Pancreas (tissue), 10 donors: ENCODE data around the gene PIBF1. TPM values are rescaled to one million over a fixed set of nuclear protein-coding genes. Genes with fewer than 3 reads are reported as not detected.

ENCODE experiments used
- ATAC-seq, 4 donors: fragments of 200-7000 bp; cut with Tn5 transposase; one replicate each; pipeline versions ENCODE4 v1.8.0 to v1.9.1; 2020; ENCODE audit warnings: mild to moderate bottlenecking in 4 of 4, moderate library complexity in 4 of 4
- DNase-seq, 6 donors: peaks; one replicate each; pipeline ENCODE4 v3.0.0-alpha.2; 2020
- FAIRE-seq: peaks from 2 replicates; lab custom pipeline; 2012; peaks lifted over from hg19 to GRCh38; lab: Jason Lieb, UNC
- H3K27ac ChIP-seq, 4 donors: fragments of 200-600 bp; sonication (generic); 1 replicate in 3 of 4; 2 replicates in 1 of 4; pipeline versions ENCODE4 v1.5.0 to v1.8.0; 2020
- H3K27me3 ChIP-seq, 4 donors: fragments of 200-600 bp; one replicate each; pipeline ENCODE4 v1.8.0; 2021
- H3K36me3 ChIP-seq, 3 donors: fragments of 200-600 bp; sonication (generic) in 1 of 3; one replicate each; pipeline versions ENCODE4 v1.5.0 to v1.8.0; 2020 to 2021
- H3K4me1 ChIP-seq, 3 donors: fragments of 200-600 bp; one replicate each; pipeline ENCODE4 v1.8.0; 2021
- H3K4me3 ChIP-seq, 4 donors: fragments of 200-600 bp; sonication (generic) in 2 of 4; one replicate each; pipeline versions ENCODE4 v1.5.0 to v1.8.0; 2020 to 2021
- H3K9me3 ChIP-seq, 4 donors: fragments of 200-600 bp; one replicate each; pipeline ENCODE4 v1.8.0; 2021
- CTCF ChIP-seq, 4 donors: fragments of 200-600 bp; sonication (generic) in 3 of 4; IDR thresholded peaks; one replicate each; pipeline versions ENCODE4 v1.5.0 to v1.8.0; 2021; ENCODE audit warnings: antibody characterized with exemption in 4 of 4
- WGBS, 2 donors: extraction: QIAGEN DNeasy Blood & Tissue Kit; methylation state at CpG; one replicate each; pipeline ENCODE4 v1.1.7; 2013; 5-methylcytosine and 5-hydroxymethylcytosine counted together
- intact Hi-C, 3 donors: fragments of 100-400 bp; cut with DNase I; formaldehyde crosslinking; loops; one replicate each; pipeline versions ENCODE4 v1.11.1 to v1.14.2; 2022
- polyA plus RNA-seq, 2 donors: library from polyadenylated mRNA; stranded (reverse); fragments of 200-250 nt; gene quantifications; one replicate each; pipeline ENCODE4 v1.2.3, GENCODE V29; 2013
- total RNA-seq, 6 donors: library from RNA; stranded (reverse); fragmentation: NEBNext Ultra II Directional in 4 of 6; extraction: Animal tissue kit (Norgen Biotek cat#: 25700) in 4 of 6; gene quantifications; one replicate each; pipeline versions ENCODE4 v1.2.1 to v1.2.4, GENCODE V29; 2021 to 2023
- donor health status: healthy with polysubstance abuse.
- donor health status: DM: no; HTN: no; CAD: no; lungs with moderate emphysema.
- donor health status: DM: no; HTN: no; CAD: no.
- donor health status: control.
- donor health status: control.
- donor health status: Bipolar disorder and iron deficiency.
- donor health status: DM: yes; HTN: yes; CAD: no.
- donor health status: DM: no; HTN: no; CAD: no.
- donor health status: DM: no; HTN: no; CAD: no.
- donor health status: DM: yes; HTN: yes; CAD: no.

The PIBF1 gene
- total and polyA plus RNA-seq, 8 donors: 6.1 to 13.5 (median 8.9) TPM

- Histone ChIP-seq H3K36me3 (peaks cover 0 to 4% (median 0%) of the 10 kb centered on the region in 3 donors), H3K27me3 (no peaks in the 10 kb centered on the region), H3K27ac (no peak overlapping the region), H3K9me3 (no peaks in the 10 kb centered on the region), H3K4me1 (peaks cover 1 to 9% (median 3%) of the 10 kb centered on the region in 3 donors), H3K4me3 (no peak overlapping the region)
- intact Hi-C loops: no loop called here
- no peak for FAIRE-seq
- ATAC-seq: no peak
- no peak for DNase-seq
- WGBS, 2 donors: 87 to 91% methylated on average over 5 of the region's 5 CpGs
- no peak for TF ChIP-seq CTCF (IDR thresholded peaks at IDR 0.05)
These were observed 229.8 kb downstream of the PIBF1 start for GRCh38 chr13:73011751-73012150.

- FAIRE-seq (no peak), ATAC-seq (no peak), DNase-seq (no peak)
- no peaks in the 10 kb centered on the region for H3K9me3 ChIP-seq
- no peak for TF ChIP-seq CTCF (IDR thresholded peaks at IDR 0.05)
- no peak overlapping the region for H3K4me3 ChIP-seq
- H3K36me3 ChIP-seq: peaks cover 0 to 4% (median 0%) of the 10 kb centered on the region in 3 donors
- no peaks in the 10 kb centered on the region for H3K27me3 ChIP-seq
- no peaks in the 10 kb centered on the region for H3K4me1 ChIP-seq
- H3K27ac ChIP-seq: no peak overlapping the region
- 87 to 91% methylated on average over 1 of the region's 1 CpG for WGBS, 2 donors
- intact Hi-C loops: no loop called here
These were observed 233.9 kb downstream of the PIBF1 start for GRCh38 chr13:73015805-73016204.

GRCh38 chr13:73018336-73018735 is 236.4 kb downstream of the PIBF1 start:
- no peak for TF ChIP-seq CTCF (IDR thresholded peaks at IDR 0.05)
- no peaks in the 10 kb centered on the region for H3K27me3 ChIP-seq
- H3K4me1 ChIP-seq: no peaks in the 10 kb centered on the region
- H3K9me3 ChIP-seq: no peaks in the 10 kb centered on the region
- WGBS, 2 donors: 64 to 66% methylated on average over 1 of the region's 1 CpG
- no peak for ATAC-seq
- intact Hi-C loops: no loop called here
- FAIRE-seq: no peak
- DNase-seq: no peak
- H3K36me3 ChIP-seq: peaks cover 0 to 4% (median 0%) of the 10 kb centered on the region in 3 donors
- H3K4me3 ChIP-seq: no peak overlapping the region
- H3K27ac ChIP-seq: no peak overlapping the region

DNA sequence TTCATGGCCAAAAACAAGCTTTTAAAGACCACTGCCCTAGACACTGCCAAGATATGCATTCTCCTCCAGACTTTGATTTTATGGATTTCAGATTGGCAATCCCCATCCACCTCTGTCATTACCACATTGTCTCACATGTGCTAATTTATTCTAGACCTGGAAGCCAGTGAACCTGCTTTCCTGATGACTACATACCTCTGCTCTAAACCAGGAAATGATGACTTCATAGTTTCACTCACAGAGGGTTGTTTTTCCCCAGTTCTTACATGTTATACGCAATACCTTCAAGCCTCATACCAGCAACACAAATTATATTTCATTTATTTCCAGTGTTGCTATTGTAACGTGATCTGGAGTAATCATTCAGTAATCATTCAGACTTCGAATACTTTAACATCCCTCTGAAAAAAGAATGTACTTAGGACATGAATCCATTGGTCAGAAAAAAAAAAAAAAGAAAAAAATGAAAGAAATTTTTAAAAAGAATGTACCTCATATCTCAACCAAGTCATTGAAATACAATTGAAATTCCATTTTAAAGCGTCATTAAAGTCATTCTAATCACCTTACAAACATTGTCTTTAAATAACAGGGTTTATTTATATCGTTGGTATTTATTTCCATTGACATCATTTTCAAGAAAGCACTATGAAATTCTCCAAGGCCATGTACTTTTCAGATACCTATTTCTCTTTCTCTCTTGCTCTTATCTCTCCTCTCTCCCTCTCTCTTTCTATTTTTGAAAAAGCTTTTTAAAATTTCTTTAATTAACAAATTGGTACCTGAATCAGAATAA is 243.5 kb downstream of the PIBF1 start:
- no peak for FAIRE-seq
- Histone ChIP-seq H3K27ac (no peak overlapping the region), H3K27me3 (no peaks in the 10 kb centered on the region), H3K9me3 (no peaks in the 10 kb centered on the region), H3K36me3 (no peaks in the 10 kb centered on the region), H3K4me1 (no peaks in the 10 kb centered on the region), H3K4me3 (no peak overlapping the region)
- 49 to 54% methylated on average over 5 of the region's 5 CpGs for WGBS, 2 donors
- no peak for TF ChIP-seq CTCF (IDR thresholded peaks at IDR 0.05)
- peak in 3 of 4 donors; percentile 69 to 84 (median 75) for ATAC-seq
- intact Hi-C loops: no loop called here
- DNase-seq: no peak

- no peak overlapping the region for H3K4me3 ChIP-seq
- no peaks in the 10 kb centered on the region for H3K27me3 ChIP-seq
- 93% methylated on average over 2 of the region's 2 CpGs for WGBS, 2 donors
- FAIRE-seq (no peak), ATAC-seq (no peak), DNase-seq (no peak)
- H3K36me3 ChIP-seq: no peaks in the 10 kb centered on the region
- intact Hi-C loops: no loop called here
- H3K27ac ChIP-seq: no peak overlapping the region
- no peak for TF ChIP-seq CTCF (IDR thresholded peaks at IDR 0.05)
- H3K4me1 ChIP-seq: peaks cover under 1 to 9% (median 6%) of the 10 kb centered on the region in 3 donors
- H3K9me3 ChIP-seq: no peaks in the 10 kb centered on the region
These were observed 253.0 kb downstream of the PIBF1 start for GRCh38 chr13:73034901-73035300.
